Osteoblast (primary cell): ENCODE results near the gene CACNA1H. TPM values are rescaled to one million over a fixed set of nuclear protein-coding genes. Genes with fewer than 3 reads are reported as not detected.

Source experiments
- DNase-seq: peaks from one replicate; pipeline ENCODE4 v3.0.0; 2011; ENCODE audit warnings: low spot score, mixed read lengths; ENCODE audit not compliant: insufficient read length; ENCODE audit errors: missing footprints
- H2AFZ ChIP-seq: 2 replicates; pipeline ENCODE4 v1.6.0; 2011; ENCODE audit warnings: mild to moderate bottlenecking, low read length
- H3K27ac ChIP-seq: 2 replicates; pipeline ENCODE4 v1.5.1; 2011; ENCODE audit warnings: mild to moderate bottlenecking, low read depth, low read length, moderate library complexity
- H3K27me3 ChIP-seq: 2 replicates; pipeline ENCODE4 v1.6.0; 2012; ENCODE audit warnings: mild to moderate bottlenecking, control low read depth, inconsistent platforms, low read length, moderate library complexity; ENCODE audit not compliant: insufficient read depth
- H3K36me3 ChIP-seq: 2 replicates; pipeline ENCODE4 v1.5.1; 2011; ENCODE audit warnings: mild to moderate bottlenecking, low read length, control low read depth, moderate library complexity; ENCODE audit not compliant: insufficient read depth
- H3K4me1 ChIP-seq: 2 replicates; pipeline ENCODE4 v1.5.1; 2011; ENCODE audit warnings: mild to moderate bottlenecking, low read length, control low read depth, moderate library complexity; ENCODE audit not compliant: insufficient read depth
- H3K4me2 ChIP-seq: 2 replicates; pipeline ENCODE4 v1.6.0; 2011; ENCODE audit warnings: mild to moderate bottlenecking, low read length; ENCODE audit not compliant: insufficient read depth
- H3K4me3 ChIP-seq: fragments of 200-600 bp; sonication (generic); 3 replicates; pipeline ENCODE4 v1.5.1; 2012; ENCODE audit warnings: mild to moderate bottlenecking, low read length, inconsistent platforms; ENCODE audit not compliant: insufficient read depth
- H3K79me2 ChIP-seq: 2 replicates; pipeline ENCODE4 v1.6.0; 2012; ENCODE audit warnings: mild to moderate bottlenecking, low read length, control low read depth, inconsistent platforms; ENCODE audit not compliant: insufficient read depth
- H3K9me3 ChIP-seq: 2 replicates; pipeline ENCODE4 v1.5.1; 2011; ENCODE audit warnings: low read depth, low read length, control low read depth
- H4K20me1 ChIP-seq: 2 replicates; pipeline ENCODE4 v1.6.0; 2012; ENCODE audit warnings: mild to moderate bottlenecking, low read length, control low read depth; ENCODE audit not compliant: insufficient read depth
- total RNA-seq: library from RNA; depleted of rRNA; stranded (reverse); fragments of >200 nt; gene quantifications from 2 replicates; pipeline ENCODE4 v1.2.3, GENCODE V29; 2012
- TF ChIP-seq, protein P1 (sequence below): IDR thresholded peaks from 2 replicates; pipeline ENCODE4 v1.5.1; 2011; ENCODE audit warnings: mild to moderate bottlenecking, low read depth, low read length, moderate library complexity; ENCODE audit errors: extremely low read depth

CACNA1H gene
- total RNA-seq, 1 donor = under 0.01 TPM

DNA sequence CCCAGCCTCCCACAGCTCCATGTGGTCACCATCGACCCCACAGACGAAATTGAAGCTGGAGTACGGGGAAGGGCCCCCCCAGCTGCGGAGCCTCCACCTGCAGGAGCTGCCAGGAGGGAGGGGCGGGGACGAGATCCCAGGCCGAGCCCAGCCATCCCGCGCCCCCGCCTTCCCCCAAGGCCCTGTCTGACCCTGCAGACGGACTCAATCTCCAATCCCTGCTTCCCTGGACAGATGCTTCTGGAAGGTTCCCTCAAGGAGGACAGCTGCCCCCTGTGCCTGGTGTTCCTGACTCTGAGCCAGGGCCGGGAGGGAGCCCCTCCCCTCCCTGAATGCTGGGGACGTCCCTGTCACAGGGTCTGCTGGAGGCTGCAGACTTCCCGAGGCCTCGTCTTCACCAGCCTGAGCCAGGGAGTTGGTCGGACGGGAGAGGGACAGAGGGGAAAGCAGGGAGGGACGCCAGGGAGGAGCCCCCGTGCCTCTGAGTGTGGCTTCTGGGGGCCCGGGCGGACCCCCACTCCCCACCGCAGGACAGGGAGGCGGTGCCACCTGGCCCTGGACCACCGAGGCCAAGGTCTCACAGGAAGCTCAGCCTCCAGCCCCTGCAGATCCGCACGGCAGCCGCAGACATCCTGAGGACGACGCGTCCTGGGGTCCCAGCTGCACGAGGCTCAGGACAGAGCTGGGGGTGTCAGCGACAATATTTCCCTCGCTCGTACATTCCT, 35.6 kb upstream of the CACNA1H start:
- H3K4me2 ChIP-seq = no peak overlapping the region
- no peak overlapping the region for H2AFZ ChIP-seq
- H4K20me1 ChIP-seq = no peaks in the 10 kb centered on the region
- no peaks in the 10 kb centered on the region for H3K36me3 ChIP-seq
- no peak overlapping the region for H3K27ac ChIP-seq
- TF ChIP-seq, protein P1, sequence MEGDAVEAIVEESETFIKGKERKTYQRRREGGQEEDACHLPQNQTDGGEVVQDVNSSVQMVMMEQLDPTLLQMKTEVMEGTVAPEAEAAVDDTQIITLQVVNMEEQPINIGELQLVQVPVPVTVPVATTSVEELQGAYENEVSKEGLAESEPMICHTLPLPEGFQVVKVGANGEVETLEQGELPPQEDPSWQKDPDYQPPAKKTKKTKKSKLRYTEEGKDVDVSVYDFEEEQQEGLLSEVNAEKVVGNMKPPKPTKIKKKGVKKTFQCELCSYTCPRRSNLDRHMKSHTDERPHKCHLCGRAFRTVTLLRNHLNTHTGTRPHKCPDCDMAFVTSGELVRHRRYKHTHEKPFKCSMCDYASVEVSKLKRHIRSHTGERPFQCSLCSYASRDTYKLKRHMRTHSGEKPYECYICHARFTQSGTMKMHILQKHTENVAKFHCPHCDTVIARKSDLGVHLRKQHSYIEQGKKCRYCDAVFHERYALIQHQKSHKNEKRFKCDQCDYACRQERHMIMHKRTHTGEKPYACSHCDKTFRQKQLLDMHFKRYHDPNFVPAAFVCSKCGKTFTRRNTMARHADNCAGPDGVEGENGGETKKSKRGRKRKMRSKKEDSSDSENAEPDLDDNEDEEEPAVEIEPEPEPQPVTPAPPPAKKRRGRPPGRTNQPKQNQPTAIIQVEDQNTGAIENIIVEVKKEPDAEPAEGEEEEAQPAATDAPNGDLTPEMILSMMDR = no peak
- H3K4me1 ChIP-seq = no peaks in the 10 kb centered on the region
- no peak for DNase-seq
- no peak overlapping the region for H3K4me3 ChIP-seq
- peaks cover 19% of the 10 kb centered on the region for H3K27me3 ChIP-seq
- H3K79me2 ChIP-seq = no peaks in the 10 kb centered on the region
- no peaks in the 10 kb centered on the region for H3K9me3 ChIP-seq

DNA sequence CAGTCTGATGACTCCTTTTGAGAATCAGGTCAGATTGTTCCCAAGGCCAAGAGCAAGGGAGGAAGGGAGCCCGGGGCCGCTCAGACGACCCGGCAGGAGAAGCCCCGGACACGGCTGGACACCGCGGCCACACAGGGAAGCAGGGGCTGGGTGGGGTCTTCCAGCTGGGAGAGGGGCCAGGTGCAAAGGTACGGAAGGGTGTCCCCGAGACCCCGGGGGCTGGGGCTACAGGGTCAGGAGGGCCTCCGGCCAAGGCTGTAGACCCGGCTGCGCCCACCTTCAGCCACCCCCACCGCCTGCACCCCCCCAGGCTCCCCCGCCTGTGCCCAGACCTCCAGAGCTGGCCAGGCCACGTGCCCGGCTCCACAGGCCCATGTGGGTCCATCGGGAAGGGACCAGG, 35.0 kb upstream of the CACNA1H start:
- peaks cover 19% of the 10 kb centered on the region for H3K27me3 ChIP-seq
- H3K4me3 ChIP-seq = no peak overlapping the region
- H3K79me2 ChIP-seq = no peaks in the 10 kb centered on the region
- no peaks in the 10 kb centered on the region for H3K9me3 ChIP-seq
- H3K27ac ChIP-seq = no peak overlapping the region
- no peaks in the 10 kb centered on the region for H3K4me1 ChIP-seq
- no peaks in the 10 kb centered on the region for H4K20me1 ChIP-seq
- no peak overlapping the region for H2AFZ ChIP-seq
- TF ChIP-seq, protein P1 = no peak
- DNase-seq = no peak
- H3K4me2 ChIP-seq = no peak overlapping the region
- H3K36me3 ChIP-seq = no peaks in the 10 kb centered on the region

DNA sequence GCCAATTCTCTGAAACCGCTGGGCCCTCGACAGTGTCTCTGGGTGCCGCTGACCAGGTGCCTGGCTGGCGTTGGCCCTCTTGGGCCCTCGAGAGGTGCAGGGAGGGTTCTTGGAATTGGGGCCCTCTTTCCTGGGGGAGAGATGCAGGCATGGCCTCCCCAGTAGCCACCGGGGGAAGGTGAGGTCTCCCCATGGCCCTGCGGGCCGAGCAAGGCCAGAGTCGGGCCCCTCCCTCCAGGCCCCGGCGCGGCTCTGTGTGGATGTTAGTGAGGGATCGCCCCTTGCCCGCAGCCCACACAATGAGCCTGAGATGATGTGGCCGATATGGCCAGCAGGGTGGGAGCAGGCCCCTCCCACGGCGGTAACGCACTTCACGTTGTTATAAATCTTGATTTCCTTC, 33.8 kb upstream of the CACNA1H start:
- DNase-seq = no peak
- Histone ChIP-seq H3K79me2 (no peaks in the 10 kb centered on the region), H3K4me1 (no peaks in the 10 kb centered on the region), H3K36me3 (no peaks in the 10 kb centered on the region), H4K20me1 (no peaks in the 10 kb centered on the region), H2AFZ (no peak overlapping the region), H3K27ac (no peak overlapping the region), H3K4me3 (no peak overlapping the region), H3K27me3 (peaks cover 19% of the 10 kb centered on the region), H3K9me3 (no peaks in the 10 kb centered on the region), H3K4me2 (no peak overlapping the region)
- TF ChIP-seq, protein P1 = no peak

DNA sequence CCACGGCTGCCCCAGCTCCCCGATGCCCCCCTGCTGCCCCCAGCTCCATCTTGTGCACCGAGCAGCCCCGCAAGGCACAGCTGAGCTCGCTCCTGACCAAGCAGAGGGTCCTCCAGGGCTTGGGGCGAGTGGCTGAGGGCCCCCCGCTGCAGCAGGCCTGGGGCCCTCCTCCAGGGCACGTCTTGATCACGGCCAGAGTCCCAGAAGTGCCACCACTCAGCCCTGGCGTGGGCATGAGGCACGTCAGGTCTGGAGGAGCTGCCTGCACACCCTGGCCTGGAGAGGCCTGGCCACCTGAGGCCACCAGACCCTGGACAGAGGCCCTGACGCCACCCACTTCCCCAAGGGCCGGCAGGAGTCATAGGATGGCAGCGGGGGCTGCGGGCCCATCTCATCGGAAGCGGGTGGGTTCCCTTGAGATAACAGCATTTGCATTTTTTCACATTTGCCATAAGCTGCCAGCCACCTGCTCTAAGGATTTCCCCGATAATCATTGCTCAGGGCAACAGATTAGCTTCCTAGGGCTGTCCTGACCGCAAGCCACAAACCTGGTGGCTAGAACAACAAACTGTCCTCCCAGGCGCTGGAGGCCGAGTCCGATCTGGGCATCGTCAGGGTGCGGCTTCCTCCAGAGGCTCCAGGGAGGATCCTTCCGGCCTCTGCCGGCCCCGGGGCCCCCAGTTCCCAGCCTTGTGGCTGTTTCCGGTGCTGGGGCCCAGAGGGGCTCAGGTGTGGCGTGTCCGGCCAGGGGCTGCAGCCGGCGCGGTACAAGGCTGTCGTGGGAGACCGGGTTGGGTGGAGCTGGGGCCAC, 32.9 kb upstream of the CACNA1H start:
- Histone ChIP-seq H3K4me1 (no peaks in the 10 kb centered on the region), H3K9me3 (no peaks in the 10 kb centered on the region), H3K36me3 (no peaks in the 10 kb centered on the region), H3K27me3 (peaks cover 19% of the 10 kb centered on the region), H4K20me1 (no peaks in the 10 kb centered on the region), H3K79me2 (no peaks in the 10 kb centered on the region), H2AFZ (no peak overlapping the region), H3K4me3 (no peak overlapping the region), H3K4me2 (no peak overlapping the region), H3K27ac (no peak overlapping the region)
- TF ChIP-seq, protein P1 = no peak
- DNase-seq = no peak
